Activated CD4-positive, CD25-positive, alpha-beta regulatory T cell (primary cell): ENCODE results near the gene ABCA4.

Source experiments
- DNase-seq, 4 experiments: peaks; one replicate each; lab custom pipeline; 2025; lab: John Stamatoyannopoulos, UW

The ABCA4 gene

DNA sequence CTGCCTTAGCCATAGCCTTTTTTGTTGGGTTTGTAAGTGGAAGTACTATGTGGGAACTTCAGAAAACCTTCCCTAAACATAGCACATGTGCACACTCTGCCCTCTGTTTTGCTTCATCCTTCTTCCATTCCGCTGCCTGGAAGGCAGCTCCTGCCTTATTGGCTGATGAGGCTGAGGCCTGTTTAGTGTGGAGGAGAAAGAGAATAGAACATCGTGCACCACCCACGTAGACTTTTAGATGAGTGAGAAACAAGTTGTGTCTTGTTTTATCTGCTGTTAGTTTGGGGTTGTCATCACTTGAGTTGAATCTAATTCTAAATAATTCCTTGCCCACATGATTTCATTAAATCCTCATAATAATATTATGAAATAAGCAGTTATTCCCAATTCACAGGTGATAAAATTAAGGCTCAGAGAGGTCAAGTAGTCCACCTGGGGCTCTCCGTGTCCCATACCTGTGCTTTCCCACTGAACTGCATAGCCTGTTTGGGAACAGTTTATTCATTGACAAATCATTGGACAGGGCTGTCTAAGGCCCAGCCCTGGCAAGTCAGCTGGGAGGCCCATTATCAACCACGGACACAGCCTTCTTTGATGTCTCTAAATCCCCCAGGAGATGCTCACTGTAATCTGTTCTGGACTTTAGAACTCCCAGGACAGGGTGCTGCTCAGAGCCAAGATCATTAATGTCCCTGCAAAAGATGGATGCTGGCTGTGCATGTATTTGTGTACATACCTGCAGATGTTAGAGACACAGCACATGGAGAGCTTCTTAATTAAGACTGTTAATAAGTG lies 93.0 kb downstream of the ABCA4 start:
- no peak for DNase-seq

- no peak for DNase-seq
Measured at GRCh38 chr1:94026619-94027380, 94.1 kb downstream of the ABCA4 start.

DNA sequence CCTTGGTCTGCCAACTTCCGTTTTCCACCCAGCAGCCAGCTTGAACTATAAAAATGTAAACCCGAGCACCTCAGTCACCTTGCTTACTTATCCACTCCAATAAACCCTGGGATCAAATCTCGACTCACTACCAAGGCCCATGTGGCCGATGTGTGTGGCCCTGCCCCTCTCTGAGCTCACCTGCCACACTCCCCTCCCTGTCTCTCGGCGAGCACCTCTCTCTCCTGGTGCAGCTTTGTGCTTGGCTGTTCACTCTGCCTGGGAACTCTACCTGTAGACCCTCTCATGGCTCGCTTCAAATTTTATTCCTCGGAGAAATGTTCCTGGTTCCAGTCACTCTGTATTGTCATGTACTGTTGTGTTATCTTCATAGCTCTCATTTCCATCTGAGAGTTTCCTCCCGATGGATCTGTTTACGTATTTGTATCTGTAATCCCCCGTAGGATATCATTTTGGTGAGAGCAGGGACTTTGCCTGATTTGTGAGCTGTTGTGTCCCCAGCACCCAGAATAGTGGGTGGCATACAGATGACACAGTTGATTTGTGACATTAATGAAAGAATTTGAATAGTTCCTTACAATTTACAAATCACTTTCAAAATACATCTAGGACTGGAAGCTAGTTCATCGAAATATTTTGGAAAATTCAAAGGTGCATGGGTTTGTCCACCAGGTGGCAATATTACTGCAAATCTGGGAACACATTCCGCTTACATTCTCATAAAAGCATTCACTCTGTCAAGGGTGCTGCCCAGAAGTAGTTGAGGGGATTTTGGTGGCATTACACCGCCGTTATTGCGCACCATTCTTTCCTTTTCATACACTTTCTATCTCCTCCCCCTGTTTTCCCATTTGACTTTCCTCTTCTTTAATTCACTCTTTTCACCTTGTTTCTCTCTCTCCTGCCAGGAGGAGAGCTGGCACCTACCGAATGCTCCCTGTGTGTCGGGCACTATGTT lies 95.3 kb downstream of the ABCA4 start:
- no peak for DNase-seq

GRCh38 chr1:94024104-94024792 lies 96.7 kb downstream of the ABCA4 start:
- DNase-seq: no peak

GRCh38 chr1:94022471-94023189 lies 98.3 kb downstream of the ABCA4 start:
- no peak for DNase-seq

DNA sequence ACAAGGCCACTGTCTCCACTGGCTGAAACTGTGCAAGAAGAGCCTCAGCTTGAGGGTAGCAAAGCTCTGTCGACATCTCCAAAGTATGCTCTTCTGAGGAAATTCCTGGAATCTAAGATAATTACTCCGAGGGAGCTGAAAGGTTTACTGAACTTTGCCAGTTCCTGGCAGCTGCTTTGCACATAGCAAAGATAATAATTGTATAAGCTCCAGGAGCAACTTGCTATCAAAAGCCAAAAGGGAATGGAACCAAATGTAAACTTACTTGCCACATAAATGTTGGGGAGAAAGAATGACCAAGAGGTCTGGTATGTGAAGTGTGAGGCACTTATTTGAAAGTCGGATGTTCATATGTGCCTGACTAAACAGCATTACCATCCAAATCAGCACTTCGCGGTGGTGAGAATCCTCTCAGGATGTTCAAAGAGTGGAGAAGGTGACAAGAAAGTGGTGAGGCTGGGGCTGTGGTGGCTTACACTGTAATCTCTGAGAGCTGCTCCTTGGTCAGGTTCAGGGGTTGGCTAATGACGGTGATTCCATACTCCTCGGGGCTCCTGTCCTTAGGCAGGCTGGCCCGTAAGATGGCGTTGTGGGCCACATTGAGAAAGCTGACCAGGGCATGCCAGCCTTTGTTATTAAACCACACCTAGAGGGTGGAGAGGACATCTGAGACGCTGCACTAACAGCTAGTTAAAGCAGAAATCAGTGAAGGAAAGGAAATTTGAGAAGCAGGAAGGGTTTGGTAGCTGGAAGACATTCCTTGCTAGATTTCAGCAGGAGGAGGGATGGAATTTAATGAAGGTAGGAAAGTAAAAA lies 100.0 kb downstream of the ABCA4 start:
- DNase-seq: no peak

DNA sequence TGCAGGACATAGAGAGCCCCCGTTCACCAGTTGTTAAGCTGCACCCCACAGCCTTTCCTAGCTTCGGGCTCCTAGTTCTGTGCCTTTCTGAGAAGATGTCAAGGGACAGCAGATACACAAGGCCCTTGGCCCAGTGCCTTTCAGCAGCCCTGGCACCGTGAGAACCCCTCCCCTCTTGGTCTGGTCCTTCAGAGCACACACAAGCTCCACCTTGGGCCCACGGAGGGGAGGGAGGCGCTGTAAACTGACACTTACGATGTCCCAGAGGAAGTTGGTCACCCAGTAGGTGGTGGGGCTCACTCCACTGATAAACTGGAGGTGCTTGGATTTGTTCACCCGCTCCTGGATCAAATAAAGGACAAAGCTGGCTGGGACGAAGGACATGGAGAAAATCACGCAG lies 101.6 kb downstream of the ABCA4 start:
- DNase-seq: no peak

GRCh38 chr1:94017155-94017829 lies 103.7 kb downstream of the ABCA4 start:
- DNase-seq: no peak

DNA sequence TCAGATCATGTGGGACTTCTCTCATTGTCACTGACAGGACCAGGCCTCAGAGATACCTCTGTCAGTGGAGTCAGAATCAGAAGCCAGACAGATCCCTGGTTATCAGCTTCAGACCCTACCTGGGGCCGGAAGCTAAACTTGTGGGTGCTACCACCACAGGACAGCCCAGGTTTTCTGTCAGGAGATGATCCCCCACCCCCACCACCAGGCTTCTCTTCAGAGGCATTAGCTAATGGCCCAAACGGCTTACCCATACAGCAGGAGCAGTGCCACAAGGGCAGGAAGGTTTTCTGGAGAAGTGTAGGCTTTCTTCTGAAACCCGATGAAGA lies 105.5 kb downstream of the ABCA4 start:
- DNase-seq: no peak

- DNase-seq: no peak
Measured at GRCh38 chr1:94014635-94015488, 106.1 kb downstream of the ABCA4 start.

GRCh38 chr1:94014087-94014486 lies 106.9 kb downstream of the ABCA4 start:
- DNase-seq: no peak

DNA sequence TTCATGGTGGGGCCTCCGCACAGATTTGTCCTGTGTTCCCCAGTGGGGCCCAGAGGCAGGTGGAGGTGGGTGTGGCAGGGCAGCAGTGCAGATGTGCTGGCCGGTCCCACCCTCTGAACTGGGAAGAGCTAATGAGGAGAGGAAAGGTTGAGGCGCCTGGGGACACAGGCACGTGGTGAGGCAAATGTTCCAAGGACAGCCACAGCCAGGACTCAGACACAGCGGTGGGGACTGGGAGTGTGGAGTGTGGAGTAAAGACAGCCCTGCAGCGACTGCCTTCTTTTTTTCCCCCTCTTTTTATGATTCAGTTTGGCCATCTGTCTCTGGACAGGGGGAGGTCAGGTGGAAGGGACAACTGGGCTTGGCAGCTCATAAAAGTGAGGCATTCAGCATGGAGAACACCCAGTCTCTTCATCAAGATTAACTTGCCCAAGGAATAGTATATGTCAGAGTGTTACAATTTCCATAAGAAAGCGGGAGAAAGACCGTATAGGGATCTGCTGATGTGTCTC lies 107.5 kb downstream of the ABCA4 start:
- no peak for DNase-seq

- DNase-seq: no peak
Measured at GRCh38 chr1:94012708-94013366, 108.1 kb downstream of the ABCA4 start.

DNA sequence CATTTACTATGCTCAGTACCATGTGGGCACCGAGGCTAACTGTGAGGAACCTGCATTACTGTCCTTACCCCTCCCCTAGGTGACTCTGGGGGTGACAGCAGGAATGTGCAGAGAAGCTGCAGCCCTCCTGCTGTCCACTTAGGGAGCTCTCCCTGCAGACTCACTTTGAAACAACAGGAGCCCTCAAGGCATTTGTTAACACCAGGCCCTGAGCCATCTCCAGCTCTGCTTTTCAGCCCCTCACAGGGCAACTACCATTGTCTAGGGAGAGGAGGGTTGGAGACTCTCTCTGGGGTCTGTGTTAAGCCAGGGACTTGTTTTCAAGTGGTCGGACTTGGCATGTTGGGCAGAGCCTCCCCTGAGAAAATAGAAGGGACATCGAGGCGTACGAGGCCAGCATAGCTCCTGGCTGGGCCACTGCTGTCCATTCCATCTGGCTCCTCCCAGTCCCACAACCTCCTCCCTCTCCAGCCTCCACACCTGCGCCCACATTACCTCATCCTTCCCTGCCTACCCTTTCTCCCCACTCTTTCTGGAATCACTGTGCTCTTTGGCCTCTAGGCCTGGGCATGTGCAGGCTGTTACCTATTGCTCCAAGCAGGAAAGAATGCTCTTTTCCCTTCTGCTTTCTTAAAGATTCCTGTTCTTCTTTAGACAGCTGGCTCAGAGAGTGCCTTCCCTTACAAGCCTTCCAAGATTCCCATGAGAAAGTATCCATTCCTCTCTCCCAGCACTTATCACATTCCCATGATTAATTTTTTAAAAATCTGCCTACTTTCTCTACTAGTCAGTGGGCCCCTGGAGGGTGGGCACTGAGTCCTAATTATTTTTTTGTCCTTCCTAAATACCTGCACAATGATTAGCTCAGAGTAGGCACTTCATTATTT lies 109.0 kb downstream of the ABCA4 start:
- no peak for DNase-seq

DNA sequence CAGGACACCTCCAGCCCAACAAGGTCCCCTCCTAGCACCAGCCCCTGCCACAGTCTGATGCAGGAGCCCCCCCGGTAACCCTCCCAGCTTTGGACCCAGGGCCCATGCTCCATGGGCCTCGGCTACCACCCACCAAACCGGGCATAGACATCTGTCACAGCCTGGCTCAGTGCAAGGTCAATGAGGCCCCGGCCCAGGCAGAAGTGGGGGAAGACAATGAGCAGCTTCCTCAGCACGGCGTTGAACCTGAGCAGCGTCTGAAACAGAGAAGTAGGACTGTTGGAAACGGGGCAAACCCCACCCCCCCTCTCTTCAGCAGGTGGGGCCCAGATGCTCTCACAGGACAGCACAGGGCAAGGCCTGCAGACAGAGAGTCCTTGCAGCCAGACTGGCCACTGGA lies 109.8 kb downstream of the ABCA4 start:
- DNase-seq: no peak

GRCh38 chr1:94009304-94009703 lies 111.6 kb downstream of the ABCA4 start:
- no peak for DNase-seq

DNA sequence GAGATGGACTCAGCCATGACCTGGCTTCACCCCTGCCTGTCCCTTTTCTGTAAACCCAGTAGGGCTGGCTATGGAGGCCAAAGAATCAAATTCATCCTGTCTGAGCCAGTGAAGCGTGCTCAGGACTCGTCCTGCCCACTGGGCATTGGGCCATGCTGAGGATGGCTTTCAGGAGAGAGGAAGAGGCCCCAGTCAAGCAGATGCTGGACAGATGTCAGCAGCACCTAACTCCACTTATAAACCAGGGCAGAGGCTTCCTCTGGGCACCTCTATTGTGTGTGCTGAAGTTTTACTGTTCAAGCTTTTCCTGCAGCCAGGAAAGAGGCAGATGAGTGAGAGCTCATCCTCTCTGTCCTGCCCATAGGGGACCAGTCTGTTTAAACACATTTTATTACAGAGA lies 114.3 kb downstream of the ABCA4 start:
- DNase-seq: no peak
